Thyroid gland (tissue), 4 donors: ENCODE measurements around the gene SLC35A5.

Experiments used
- POLR2A ChIP-seq, 2 donors: fragments of 450-650 bp; IDR thresholded peaks; one replicate each; pipeline ENCODE4 v1.6.1; 2017; ENCODE audit warnings: antibody characterized with exemption in 2 of 2, mild to moderate bottlenecking in 2 of 2, moderate library complexity in 1 of 2
- TF ChIP-seq, protein P1 (sequence below), 6 experiments: fragments of 200-600 bp in 3 of 6; fragments of 450-650 bp in 3 of 6; sonication (generic) in 3 of 6; IDR thresholded peaks; one replicate each; pipeline ENCODE4 v1.5.1; 2016 to 2019; ENCODE audit warnings: antibody characterized with exemption in 6 of 6, mild to moderate bottlenecking in 2 of 6, inconsistent platforms in 1 of 6, moderate library complexity in 1 of 6

DNA sequence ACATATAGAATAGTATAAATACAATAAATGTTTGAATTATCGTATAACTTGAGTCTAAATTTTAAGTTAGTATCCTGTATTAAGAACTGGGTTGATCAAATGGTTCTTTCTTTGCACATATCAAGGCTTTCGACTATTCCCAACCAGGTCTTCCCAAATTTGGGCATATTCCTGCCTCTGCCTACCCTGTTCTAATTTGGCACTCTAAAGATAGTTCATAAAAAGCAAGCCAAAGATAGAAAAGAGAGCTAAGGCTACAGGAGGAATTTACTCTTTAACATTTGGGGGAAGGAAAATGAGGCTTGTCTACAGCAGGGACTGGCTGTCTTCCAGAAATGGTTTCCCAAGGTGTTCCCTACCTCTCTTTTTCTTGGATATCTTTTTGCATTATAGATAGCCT is 36.1 kb downstream of the SLC35A5 start:
- TF ChIP-seq, protein P1, sequence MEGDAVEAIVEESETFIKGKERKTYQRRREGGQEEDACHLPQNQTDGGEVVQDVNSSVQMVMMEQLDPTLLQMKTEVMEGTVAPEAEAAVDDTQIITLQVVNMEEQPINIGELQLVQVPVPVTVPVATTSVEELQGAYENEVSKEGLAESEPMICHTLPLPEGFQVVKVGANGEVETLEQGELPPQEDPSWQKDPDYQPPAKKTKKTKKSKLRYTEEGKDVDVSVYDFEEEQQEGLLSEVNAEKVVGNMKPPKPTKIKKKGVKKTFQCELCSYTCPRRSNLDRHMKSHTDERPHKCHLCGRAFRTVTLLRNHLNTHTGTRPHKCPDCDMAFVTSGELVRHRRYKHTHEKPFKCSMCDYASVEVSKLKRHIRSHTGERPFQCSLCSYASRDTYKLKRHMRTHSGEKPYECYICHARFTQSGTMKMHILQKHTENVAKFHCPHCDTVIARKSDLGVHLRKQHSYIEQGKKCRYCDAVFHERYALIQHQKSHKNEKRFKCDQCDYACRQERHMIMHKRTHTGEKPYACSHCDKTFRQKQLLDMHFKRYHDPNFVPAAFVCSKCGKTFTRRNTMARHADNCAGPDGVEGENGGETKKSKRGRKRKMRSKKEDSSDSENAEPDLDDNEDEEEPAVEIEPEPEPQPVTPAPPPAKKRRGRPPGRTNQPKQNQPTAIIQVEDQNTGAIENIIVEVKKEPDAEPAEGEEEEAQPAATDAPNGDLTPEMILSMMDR (IDR thresholded peaks at IDR 0.05): no peak
- TF ChIP-seq POLR2A (IDR thresholded peaks at IDR 0.05): no peak
